ENCODE results near the gene TUBB4A. TPM values are rescaled to one million over a fixed set of nuclear protein-coding genes. Genes with fewer than 3 reads are reported as not detected.
A peak's percentile ranks its signal among the peaks of the same experiment; 100 is the strongest.

Gene TUBB4A
- polyA plus RNA-seq, 4 donors = 0.53 to 5.8 (median 1.1) TPM; not detected in 1

DNA sequence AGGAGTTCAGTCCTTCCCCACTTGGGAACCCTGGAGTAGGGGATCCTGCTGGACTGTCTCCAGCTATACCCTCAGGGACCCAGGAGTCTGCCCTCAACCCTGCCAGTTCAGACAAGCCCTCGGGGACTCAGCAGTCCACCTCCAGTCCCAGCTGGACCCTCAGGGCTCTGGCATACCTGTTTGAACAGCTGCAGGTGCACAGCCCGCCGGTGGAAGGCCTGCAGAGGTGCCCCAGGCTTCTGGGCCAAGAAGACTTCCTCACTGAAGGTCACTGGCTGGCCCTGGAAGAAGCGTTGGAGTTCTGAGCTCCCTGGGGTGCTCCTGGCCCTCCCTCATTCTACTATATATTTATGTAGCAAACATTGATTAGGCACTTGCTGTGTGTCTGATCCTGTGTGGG lies 29.4 kb downstream of the TUBB4A start:
- peaks cover 0 to 29% (median 0%) of the 10 kb centered on the region in 3 donors for H3K4me1 ChIP-seq (ENCODE audit: control insufficient read depth in 3 of 3, insufficient read depth in 2 of 3, low read depth in 1 of 3, low read length in 2 of 3)
- no peak for FAIRE-seq
- WGBS, 3 donors = 44 to 70% (median 47%) methylated on average over 2 to 4 of the region's 4 CpGs

DNA sequence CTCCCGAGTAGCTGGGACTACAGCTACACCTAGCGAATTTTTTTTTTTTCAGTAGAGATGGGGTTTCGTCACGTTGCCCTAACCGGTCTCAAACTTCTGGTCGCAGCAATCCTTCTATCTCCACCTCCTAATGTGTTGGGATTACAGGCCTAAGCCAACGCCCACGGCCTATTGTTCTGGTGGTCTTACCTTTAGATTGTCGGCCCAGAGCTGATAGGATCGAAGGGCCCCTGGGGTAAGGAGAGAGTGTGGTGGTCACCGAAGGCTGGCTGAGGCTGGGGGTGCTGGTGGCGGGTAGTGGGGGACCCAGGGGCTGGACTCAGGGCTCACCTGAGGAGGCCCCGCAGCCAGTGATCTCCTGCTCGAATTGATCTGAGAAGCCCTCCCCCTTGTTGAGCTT lies 31.0 kb downstream of the TUBB4A start:
- 77 to 90% (median 84%) methylated on average over 14 of the region's 14 CpGs for WGBS, 3 donors
- Histone ChIP-seq H3K9me3 (ENCODE audit: control insufficient read depth in 2 of 2, insufficient read depth in 1 of 2, low read depth in 1 of 2, low read length in 1 of 2) (peaks cover 0 to 1% of the 10 kb centered on the region in 2 donors), H3K27ac (ENCODE audit: low read depth in 1 of 3, low read length in 2 of 3) (no peak overlapping the region), H3K27me3 (ENCODE audit: control insufficient read depth in 3 of 3, insufficient read depth in 3 of 3, low read length in 3 of 3) (peaks cover 0 to 2% (median 0%) of the 10 kb centered on the region in 3 donors), H3K4me3 (ENCODE audit: low read depth in 1 of 3, low read length in 3 of 3) (no peak overlapping the region), H3K36me3 (ENCODE audit: control insufficient read depth in 3 of 3, insufficient read depth in 2 of 3, low read depth in 1 of 3, low read length in 3 of 3) (peaks cover 0 to 34% (median 7%) of the 10 kb centered on the region in 3 donors), H3K4me1 (ENCODE audit: control insufficient read depth in 3 of 3, insufficient read depth in 2 of 3, low read depth in 1 of 3, low read length in 2 of 3) (peaks cover 0 to 18% (median 0%) of the 10 kb centered on the region in 3 donors)
- no peak for DNase-seq
- no peak for FAIRE-seq

More for the DNA sequence above, 29.4 kb downstream of the TUBB4A start:
- Histone ChIP-seq H3K27me3 (ENCODE audit: control insufficient read depth in 3 of 3, insufficient read depth in 3 of 3, low read length in 3 of 3) (peaks cover 0 to 2% (median 0%) of the 10 kb centered on the region in 3 donors), H3K9me3 (ENCODE audit: control insufficient read depth in 2 of 2, insufficient read depth in 1 of 2, low read depth in 1 of 2, low read length in 1 of 2) (peaks cover 0 to 4% of the 10 kb centered on the region in 2 donors), H3K36me3 (ENCODE audit: control insufficient read depth in 3 of 3, insufficient read depth in 2 of 3, low read depth in 1 of 3, low read length in 3 of 3) (peaks cover 0 to 18% (median 3%) of the 10 kb centered on the region in 3 donors), H3K4me3 (ENCODE audit: low read depth in 1 of 3, low read length in 3 of 3) (no peak overlapping the region), H3K27ac (ENCODE audit: low read depth in 1 of 3, low read length in 2 of 3) (peak overlapping the region in 1 of 3 donors; percentile 37)
- no peak for DNase-seq

DNA sequence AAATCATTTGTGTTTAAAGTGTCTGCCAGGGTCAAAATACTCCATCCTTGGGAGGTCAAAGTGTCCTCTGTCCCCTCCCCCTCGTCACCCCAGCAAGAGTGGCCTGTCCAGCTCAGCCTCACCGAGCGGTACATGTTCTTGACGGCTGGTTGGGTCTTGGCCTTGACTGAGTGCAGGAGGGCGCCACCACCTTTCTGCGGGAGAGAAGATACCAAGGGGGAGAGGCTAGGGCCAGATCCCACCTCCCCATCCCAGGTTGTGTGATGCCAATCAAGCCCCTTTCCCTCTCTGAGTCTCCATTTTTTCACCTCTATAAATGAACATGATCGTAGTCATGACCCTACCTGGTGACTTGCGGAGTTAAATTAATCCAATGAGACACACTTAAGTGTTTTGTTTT lies 31.9 kb downstream of the TUBB4A start:
- peaks cover 0 to 42% (median 7%) of the 10 kb centered on the region in 3 donors for H3K36me3 ChIP-seq (ENCODE audit: control insufficient read depth in 3 of 3, insufficient read depth in 2 of 3, low read depth in 1 of 3, low read length in 3 of 3)
- FAIRE-seq (no peak), DNase-seq (no peak)
- H3K9me3 ChIP-seq (ENCODE audit: control insufficient read depth in 2 of 2, insufficient read depth in 1 of 2, low read depth in 1 of 2, low read length in 1 of 2) = no peaks in the 10 kb centered on the region
- peaks cover 0 to 15% (median 0%) of the 10 kb centered on the region in 3 donors for H3K4me1 ChIP-seq (ENCODE audit: control insufficient read depth in 3 of 3, insufficient read depth in 2 of 3, low read depth in 1 of 3, low read length in 2 of 3)
- H3K27me3 ChIP-seq (ENCODE audit: control insufficient read depth in 3 of 3, insufficient read depth in 3 of 3, low read length in 3 of 3) = no peaks in the 10 kb centered on the region
- H3K27ac ChIP-seq (ENCODE audit: low read depth in 1 of 3, low read length in 2 of 3) = no peak overlapping the region
- no peak overlapping the region for H3K4me3 ChIP-seq (ENCODE audit: low read depth in 1 of 3, low read length in 3 of 3)
- WGBS, 3 donors = 82 to 87% (median 84%) methylated on average over 8 of the region's 8 CpGs

DNA sequence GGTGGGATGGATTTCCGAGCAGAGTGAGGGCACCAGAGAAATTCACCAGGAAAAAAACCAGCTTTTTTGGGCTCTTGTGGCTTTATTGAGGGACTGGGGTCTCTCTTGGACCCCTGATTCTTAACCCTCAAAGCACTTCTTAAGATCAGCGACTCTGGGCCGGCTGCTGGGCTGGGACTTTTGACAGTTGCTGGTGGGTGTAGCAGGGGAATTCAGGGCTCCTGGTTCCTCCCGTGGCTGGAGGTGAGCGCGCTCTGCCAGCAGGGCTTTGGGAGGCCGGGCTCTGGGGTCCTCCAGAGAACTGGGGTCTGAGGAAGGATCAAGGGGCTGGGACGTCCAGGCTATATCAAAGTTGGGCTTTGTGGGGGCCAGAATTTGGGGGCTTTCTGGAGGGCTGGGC lies 34.7 kb downstream of the TUBB4A start:
- no peak overlapping the region for H3K4me3 ChIP-seq (ENCODE audit: low read depth in 1 of 3, low read length in 3 of 3)
- DNase-seq (no peak), FAIRE-seq (no peak)
- WGBS, 3 donors = 81 to 92% (median 86%) methylated on average over 8 of the region's 8 CpGs
- H3K27ac ChIP-seq (ENCODE audit: low read depth in 1 of 3, low read length in 2 of 3) = no peak overlapping the region
- H3K36me3 ChIP-seq (ENCODE audit: control insufficient read depth in 3 of 3, insufficient read depth in 2 of 3, low read depth in 1 of 3, low read length in 3 of 3) = peaks cover 0 to 38% (median 7%) of the 10 kb centered on the region in 3 donors
- H3K4me1 ChIP-seq (ENCODE audit: control insufficient read depth in 3 of 3, insufficient read depth in 2 of 3, low read depth in 1 of 3, low read length in 2 of 3) = peaks cover 0 to 5% (median 0%) of the 10 kb centered on the region in 3 donors
- peaks cover 0 to 8% (median 0%) of the 10 kb centered on the region in 3 donors for H3K27me3 ChIP-seq (ENCODE audit: control insufficient read depth in 3 of 3, insufficient read depth in 3 of 3, low read length in 3 of 3)
- H3K9me3 ChIP-seq (ENCODE audit: control insufficient read depth in 2 of 2, insufficient read depth in 1 of 2, low read depth in 1 of 2, low read length in 1 of 2) = no peaks in the 10 kb centered on the region

- Histone ChIP-seq H3K4me1 (ENCODE audit: control insufficient read depth in 3 of 3, insufficient read depth in 2 of 3, low read depth in 1 of 3, low read length in 2 of 3) (peaks cover 0 to 5% (median 0%) of the 10 kb centered on the region in 3 donors), H3K27ac (ENCODE audit: low read depth in 1 of 3, low read length in 2 of 3) (no peak overlapping the region), H3K27me3 (ENCODE audit: control insufficient read depth in 3 of 3, insufficient read depth in 3 of 3, low read length in 3 of 3) (peaks cover 0 to 8% (median 0%) of the 10 kb centered on the region in 3 donors), H3K4me3 (ENCODE audit: low read depth in 1 of 3, low read length in 3 of 3) (no peak overlapping the region), H3K36me3 (ENCODE audit: control insufficient read depth in 3 of 3, insufficient read depth in 2 of 3, low read depth in 1 of 3, low read length in 3 of 3) (peaks cover 0 to 38% (median 7%) of the 10 kb centered on the region in 3 donors), H3K9me3 (ENCODE audit: control insufficient read depth in 2 of 2, insufficient read depth in 1 of 2, low read depth in 1 of 2, low read length in 1 of 2) (no peaks in the 10 kb centered on the region)
- FAIRE-seq (no peak), DNase-seq (no peak)
- 88 to 92% (median 91%) methylated on average over 21 of the region's 21 CpGs for WGBS, 3 donors
These were observed 35.4 kb downstream of the TUBB4A start for GRCh38 chr19:6466526-6467248.

DNA sequence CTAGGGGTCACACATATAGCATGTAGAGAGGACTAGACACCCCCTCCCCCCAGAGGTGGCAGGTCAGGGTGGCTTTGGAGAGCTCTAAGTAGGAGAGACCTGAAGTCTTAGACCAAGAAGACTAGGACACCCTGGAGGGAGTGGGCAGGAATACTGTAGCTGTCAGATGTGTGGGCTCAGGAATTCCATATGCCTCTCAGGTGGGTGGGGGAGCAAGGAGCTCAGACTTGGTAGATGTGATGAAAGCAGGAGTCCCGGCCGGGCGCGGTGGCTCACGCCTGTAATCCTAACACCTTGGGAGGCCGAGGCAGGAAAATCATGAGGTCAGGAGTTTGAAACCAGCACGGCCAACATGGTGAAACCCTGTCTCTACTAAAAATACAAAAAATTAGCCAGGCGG lies 36.4 kb downstream of the TUBB4A start:
- Histone ChIP-seq H3K4me3 (ENCODE audit: low read depth in 1 of 3, low read length in 3 of 3) (peak overlapping the region in 2 of 3 donors; percentile 69 to 88), H3K9me3 (ENCODE audit: control insufficient read depth in 2 of 2, insufficient read depth in 1 of 2, low read depth in 1 of 2, low read length in 1 of 2) (no peaks in the 10 kb centered on the region), H3K27me3 (ENCODE audit: control insufficient read depth in 3 of 3, insufficient read depth in 3 of 3, low read length in 3 of 3) (peaks cover 0 to 8% (median 0%) of the 10 kb centered on the region in 3 donors), H3K36me3 (ENCODE audit: control insufficient read depth in 3 of 3, insufficient read depth in 2 of 3, low read depth in 1 of 3, low read length in 3 of 3) (peaks cover 0 to 38% (median 7%) of the 10 kb centered on the region in 3 donors), H3K27ac (ENCODE audit: low read depth in 1 of 3, low read length in 2 of 3) (no peak overlapping the region), H3K4me1 (ENCODE audit: control insufficient read depth in 3 of 3, insufficient read depth in 2 of 3, low read depth in 1 of 3, low read length in 2 of 3) (peaks cover 0 to 5% (median 0%) of the 10 kb centered on the region in 3 donors)
- FAIRE-seq (no peak), DNase-seq (no peak)
- WGBS, 3 donors = 86 to 96% (median 91%) methylated on average over 8 of the region's 8 CpGs

GRCh38 chr19:6465006-6465405 lies 37.1 kb downstream of the TUBB4A start:
- FAIRE-seq (no peak), DNase-seq (peak; percentile 16 to 56)
- no peaks in the 10 kb centered on the region for H3K9me3 ChIP-seq (ENCODE audit: control insufficient read depth in 2 of 2, insufficient read depth in 1 of 2, low read depth in 1 of 2, low read length in 1 of 2)
- peak overlapping the region; percentile 61 to 88 (median 69) for H3K4me3 ChIP-seq (ENCODE audit: low read depth in 1 of 3, low read length in 3 of 3)
- peak overlapping the region; percentile 72 to 99 (median 96) for H3K27ac ChIP-seq (ENCODE audit: low read depth in 1 of 3, low read length in 2 of 3)
- peaks cover 0 to 8% (median 0%) of the 10 kb centered on the region in 3 donors for H3K27me3 ChIP-seq (ENCODE audit: control insufficient read depth in 3 of 3, insufficient read depth in 3 of 3, low read length in 3 of 3)
- H3K36me3 ChIP-seq (ENCODE audit: control insufficient read depth in 3 of 3, insufficient read depth in 2 of 3, low read depth in 1 of 3, low read length in 3 of 3) = peaks cover 0 to 38% (median 7%) of the 10 kb centered on the region in 3 donors
- H3K4me1 ChIP-seq (ENCODE audit: control insufficient read depth in 3 of 3, insufficient read depth in 2 of 3, low read depth in 1 of 3, low read length in 2 of 3) = peaks cover 0 to 5% (median 0%) of the 10 kb centered on the region in 3 donors
- WGBS, 3 donors = 13 to 37% (median 25%) methylated on average over 9 of the region's 9 CpGs

DNA sequence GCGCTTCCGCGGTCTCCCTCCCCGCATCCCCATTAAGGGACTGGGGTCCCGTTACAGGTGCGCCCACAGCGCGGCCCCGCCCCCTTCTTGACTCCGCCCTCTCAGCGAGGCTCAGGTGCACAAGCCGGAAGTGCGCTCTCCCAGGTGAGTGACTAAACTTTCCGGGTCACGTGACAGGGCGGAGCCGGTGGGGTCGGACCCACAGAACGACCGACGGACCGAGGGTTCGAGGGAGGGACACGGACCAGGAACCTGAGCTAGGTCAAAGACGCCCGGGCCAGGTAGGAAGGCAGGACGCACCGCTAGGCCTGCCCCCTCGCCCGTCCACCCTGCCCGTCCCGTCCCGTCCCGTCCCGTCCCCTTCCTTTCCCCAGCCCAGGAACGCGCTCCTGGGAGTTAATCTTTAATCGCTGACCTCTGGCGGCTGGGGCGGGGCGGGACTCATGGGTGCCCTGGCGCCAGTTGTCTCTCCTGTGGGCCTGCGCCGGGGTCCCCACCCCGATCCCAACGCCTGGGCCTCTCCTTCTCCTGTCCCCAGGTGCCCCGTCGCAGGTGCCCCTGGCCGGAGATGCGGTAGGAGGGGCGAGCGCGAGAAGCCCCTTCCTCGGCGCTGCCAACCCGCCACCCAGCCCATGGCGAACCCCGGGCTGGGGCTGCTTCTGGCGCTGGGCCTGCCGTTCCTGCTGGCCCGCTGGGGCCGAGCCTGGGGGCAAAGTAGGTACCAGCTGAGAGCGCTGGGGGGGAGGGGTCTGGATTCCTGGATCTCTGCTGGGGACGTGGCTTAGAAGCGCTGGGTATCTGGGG lies 37.8 kb downstream of the TUBB4A start, which contains the start of gene CRB3:
Gene CRB3 (plus strand): TSS at position 202 of the 804 bp plus-strand sequence. CDS start 431 bp downstream, at position 633.
- peak within 1 kb of the TSS; percentile 72 to 99 (median 96) for H3K27ac ChIP-seq (ENCODE audit: low read depth in 1 of 3, low read length in 2 of 3)
- peak; percentile 98 to 99 for DNase-seq
- no peak for FAIRE-seq
- H3K4me1 ChIP-seq (ENCODE audit: control insufficient read depth in 3 of 3, insufficient read depth in 2 of 3, low read depth in 1 of 3, low read length in 2 of 3) = peaks cover 0 to 5% (median 0%) of the 10 kb centered on the region in 3 donors
- peaks cover 0 to 8% (median 0%) of the 10 kb centered on the region in 3 donors for H3K27me3 ChIP-seq (ENCODE audit: control insufficient read depth in 3 of 3, insufficient read depth in 3 of 3, low read length in 3 of 3)
- no peaks in the 10 kb centered on the region for H3K9me3 ChIP-seq (ENCODE audit: control insufficient read depth in 2 of 2, insufficient read depth in 1 of 2, low read depth in 1 of 2, low read length in 1 of 2)
- peaks cover 0 to 35% (median 7%) of the 10 kb centered on the region in 3 donors for H3K36me3 ChIP-seq (ENCODE audit: control insufficient read depth in 3 of 3, insufficient read depth in 2 of 3, low read depth in 1 of 3, low read length in 3 of 3)
- peak within 1 kb of the TSS; percentile 61 to 88 (median 69) for H3K4me3 ChIP-seq (ENCODE audit: low read depth in 1 of 3, low read length in 3 of 3)
- WGBS, 3 donors = 3 to 8% (median 6%) methylated on average over 50 to 65 of the region's 65 CpGs
